Thoracic aorta (tissue), 2 donors: Measurements from ENCODE around the gene LCN2. TPM values are rescaled to one million over a fixed set of nuclear protein-coding genes. Genes with fewer than 3 reads are reported as not detected.

Source experiments
- ATAC-seq: fragments of 150-250 bp; one replicate; pipeline ENCODE4 v1.8.0; 2017; ENCODE audit warnings: low read depth; ENCODE audit not compliant: insufficient number of reproducible peaks, low FRiP score
- DNase-seq: peaks from one replicate; pipeline ENCODE4 v3.0.0-alpha.2; 2020; ENCODE audit warnings: low spot score
- H3K27ac ChIP-seq, 2 donors: fragments of 200-600 bp; sonication (generic); 1 replicate in 1 of 2; 2 replicates in 1 of 2; pipeline ENCODE4 v1.5.1; 2016; ENCODE audit warnings: mild to moderate bottlenecking in 2 of 2, moderate library complexity in 2 of 2
- H3K27me3 ChIP-seq: fragments of 200-600 bp; sonication (generic); replicated peaks from 2 replicates; pipeline ENCODE4 v1.6.0; 2016; ENCODE audit warnings: mild to moderate bottlenecking; ENCODE audit not compliant: insufficient read depth
- H3K36me3 ChIP-seq: fragments of 200-600 bp; sonication (generic); one replicate; pipeline ENCODE4 v1.5.1; 2016
- H3K4me1 ChIP-seq, 2 donors: fragments of 200-600 bp; sonication (generic); 1 replicate in 1 of 2; 2 replicates in 1 of 2; pipeline versions ENCODE4 v1.5.1 to v1.6.0; 2016; ENCODE audit warnings: low read depth in 2 of 2, mild to moderate bottlenecking in 1 of 2; ENCODE audit not compliant: control insufficient read depth in 1 of 2
- H3K4me3 ChIP-seq: fragments of 200-600 bp; sonication (generic); 2 replicates; pipeline ENCODE4 v1.5.1; 2016; ENCODE audit warnings: mild to moderate bottlenecking
- H3K9me3 ChIP-seq: fragments of 200-600 bp; sonication (generic); 2 replicates; pipeline ENCODE4 v1.5.1; 2016
- total RNA-seq, 2 donors: library from RNA; depleted of rRNA; stranded (reverse); fragments of >200 nt; gene quantifications; one replicate each; pipeline versions ENCODE4 v1.1.0 to v1.2.3, GENCODE V29; 2016
- TF ChIP-seq, protein P1 (sequence below): fragments of 200-600 bp; sonication (generic); IDR thresholded peaks from one replicate; pipeline ENCODE4 v1.5.1; 2019; ENCODE audit warnings: antibody characterized with exemption

The LCN2 gene
- total RNA-seq, 2 donors from 2014 or later = not detected

DNA sequence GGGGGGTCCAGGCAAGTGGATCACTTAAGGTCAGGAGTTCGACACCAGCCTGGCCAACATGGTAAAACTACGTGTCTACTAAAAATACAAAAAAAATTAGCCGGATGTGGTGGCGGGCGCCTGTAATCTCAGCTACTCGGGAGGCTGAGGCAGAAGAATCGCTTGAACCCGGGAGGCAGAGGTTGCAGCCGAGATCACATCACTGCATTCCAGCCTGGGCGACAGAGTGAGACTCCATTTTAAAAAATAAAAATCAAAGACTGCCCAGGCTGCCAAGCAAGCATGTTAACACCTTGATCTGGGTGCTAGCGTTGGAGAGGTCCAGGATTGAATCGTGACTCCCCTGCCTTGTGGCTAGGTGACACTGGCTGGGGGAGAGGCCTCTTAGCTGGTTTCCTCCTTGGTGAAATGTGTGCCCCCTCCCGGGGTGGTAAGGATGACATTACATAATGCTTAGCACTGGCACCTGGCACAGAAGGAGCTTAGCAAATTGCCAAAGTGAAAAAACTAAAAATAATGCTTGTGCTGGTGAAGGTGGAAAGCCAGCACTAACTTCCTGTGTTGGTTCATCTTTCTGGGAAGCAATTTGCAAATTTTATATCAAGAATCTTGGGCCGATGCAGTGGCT lies 44.3 kb downstream of the LCN2 start:
- no peak for DNase-seq
- TF ChIP-seq, protein P1, sequence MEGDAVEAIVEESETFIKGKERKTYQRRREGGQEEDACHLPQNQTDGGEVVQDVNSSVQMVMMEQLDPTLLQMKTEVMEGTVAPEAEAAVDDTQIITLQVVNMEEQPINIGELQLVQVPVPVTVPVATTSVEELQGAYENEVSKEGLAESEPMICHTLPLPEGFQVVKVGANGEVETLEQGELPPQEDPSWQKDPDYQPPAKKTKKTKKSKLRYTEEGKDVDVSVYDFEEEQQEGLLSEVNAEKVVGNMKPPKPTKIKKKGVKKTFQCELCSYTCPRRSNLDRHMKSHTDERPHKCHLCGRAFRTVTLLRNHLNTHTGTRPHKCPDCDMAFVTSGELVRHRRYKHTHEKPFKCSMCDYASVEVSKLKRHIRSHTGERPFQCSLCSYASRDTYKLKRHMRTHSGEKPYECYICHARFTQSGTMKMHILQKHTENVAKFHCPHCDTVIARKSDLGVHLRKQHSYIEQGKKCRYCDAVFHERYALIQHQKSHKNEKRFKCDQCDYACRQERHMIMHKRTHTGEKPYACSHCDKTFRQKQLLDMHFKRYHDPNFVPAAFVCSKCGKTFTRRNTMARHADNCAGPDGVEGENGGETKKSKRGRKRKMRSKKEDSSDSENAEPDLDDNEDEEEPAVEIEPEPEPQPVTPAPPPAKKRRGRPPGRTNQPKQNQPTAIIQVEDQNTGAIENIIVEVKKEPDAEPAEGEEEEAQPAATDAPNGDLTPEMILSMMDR = no peak
- Histone ChIP-seq H3K27me3 (no peaks in the 10 kb centered on the region), H3K27ac (peak overlapping the region; percentile 89 to 92), H3K4me1 (peaks cover 11 to 14% of the 10 kb centered on the region in 2 donors), H3K9me3 (no peaks in the 10 kb centered on the region), H3K36me3 (peaks cover 5% of the 10 kb centered on the region), H3K4me3 (peak overlapping the region; percentile 92)
- ATAC-seq = no peak

DNA sequence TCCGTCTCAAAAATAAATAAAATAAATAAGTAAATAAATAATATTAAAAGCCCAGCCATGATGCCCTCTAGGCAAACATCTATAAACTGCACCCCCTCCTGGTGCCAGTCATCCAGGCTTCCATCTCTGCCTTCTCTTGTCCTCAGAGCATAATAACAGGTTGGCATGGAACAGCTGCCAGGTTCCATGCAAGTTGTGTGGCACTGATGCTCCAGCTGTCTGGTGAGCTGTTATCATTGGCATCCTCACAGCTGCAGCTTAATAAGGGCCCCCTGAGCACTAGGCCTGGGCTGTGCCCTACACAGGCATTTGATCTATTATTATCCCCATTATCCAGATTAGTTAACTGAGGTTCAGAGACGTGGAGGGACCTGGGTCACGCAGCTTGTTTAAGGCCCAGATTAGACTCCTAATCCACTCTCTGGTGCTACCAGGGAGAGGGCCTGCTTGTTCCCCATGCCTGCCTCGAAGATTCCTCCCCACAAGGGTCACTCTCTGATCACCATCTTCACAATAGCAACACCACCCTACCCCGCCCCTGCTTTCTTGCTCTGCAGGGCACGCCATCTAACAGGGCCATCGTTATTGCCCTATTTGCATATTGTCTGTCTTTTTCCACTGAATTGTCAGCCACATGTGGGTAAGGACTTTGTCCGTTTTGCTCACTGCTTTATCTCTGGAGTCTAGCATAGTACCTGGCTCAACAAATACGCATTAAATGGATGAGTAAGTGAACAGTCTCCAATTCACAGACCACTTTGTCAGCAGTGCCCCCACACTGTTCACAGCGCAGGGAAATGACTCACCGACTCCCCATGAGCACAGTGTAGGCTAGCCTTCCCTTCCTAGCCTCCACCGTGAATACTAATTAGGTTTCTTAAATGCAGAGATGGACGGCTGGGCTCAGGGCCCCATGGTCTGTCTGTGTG lies 52.5 kb downstream of the LCN2 start:
- H3K36me3 ChIP-seq = no peaks in the 10 kb centered on the region
- no peak overlapping the region for H3K4me3 ChIP-seq
- ATAC-seq (no peak), DNase-seq (no peak)
- peaks cover 8% of the 10 kb centered on the region for H3K27me3 ChIP-seq
- H3K9me3 ChIP-seq = no peaks in the 10 kb centered on the region
- no peak overlapping the region for H3K27ac ChIP-seq
- H3K4me1 ChIP-seq = peaks cover 7 to 11% of the 10 kb centered on the region in 2 donors
- TF ChIP-seq, protein P1 = no peak

DNA sequence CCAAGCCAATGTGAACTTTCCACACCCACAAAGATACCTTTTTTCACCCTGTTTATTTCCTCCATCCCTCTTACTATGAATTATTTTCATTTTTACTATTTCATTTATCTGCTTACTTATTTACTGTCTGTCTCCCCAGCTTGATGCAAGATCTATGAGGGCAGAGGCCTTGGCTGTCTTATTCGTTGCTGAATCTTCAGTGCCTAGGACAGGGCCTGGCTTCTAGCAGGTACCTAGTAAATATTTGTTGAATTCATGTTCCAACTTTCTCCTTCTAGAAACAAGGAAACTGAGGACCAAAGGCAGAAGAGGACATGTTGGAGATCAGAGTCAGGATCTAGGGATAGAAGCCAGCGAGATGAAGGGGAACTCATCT lies 53.4 kb downstream of the LCN2 start:
- ATAC-seq (no peak), DNase-seq (no peak)
- Histone ChIP-seq H3K27ac (no peak overlapping the region), H3K27me3 (peaks cover 8% of the 10 kb centered on the region), H3K36me3 (no peaks in the 10 kb centered on the region), H3K4me1 (peaks cover 7 to 11% of the 10 kb centered on the region in 2 donors), H3K9me3 (no peaks in the 10 kb centered on the region), H3K4me3 (peak overlapping the region; percentile 72)
- TF ChIP-seq, protein P1 = no peak

Other genes starting within 250 kb of the LCN2 start
- gene ST6GALNAC6, start 249.8 kb upstream of the LCN2 start, total RNA-seq = 100 to 1,000 TPM; 140 to 221 TPM
- gene ST6GALNAC4, start 232.4 kb upstream of the LCN2 start, total RNA-seq = 10 to 100 TPM; 45.0 to 61.2 TPM
- 1 to 10 TPM; 6.0 to 8.8 TPM for gene PIP5KL1, start 218.7 kb upstream of the LCN2 start, total RNA-seq
- gene DPM2, start 211.6 kb upstream of the LCN2 start, total RNA-seq = 10 to 100 TPM; 18.8 to 26.0 TPM
- 10 to 100 TPM; 20.4 to 26.5 TPM for gene EEIG1, start 168.5 kb upstream of the LCN2 start, total RNA-seq
- gene NAIF1, start 82.1 kb upstream of the LCN2 start, total RNA-seq = 10 to 100 TPM; 11.8 to 21.0 TPM
- gene SLC25A25, start 81.2 kb upstream of the LCN2 start, total RNA-seq = 10 to 100 TPM; 30.1 to 33.9 TPM
- gene PTGES2, start 21.7 kb upstream of the LCN2 start, total RNA-seq = 10 to 100 TPM; 57.9 to 66.0 TPM
- 100 to 1,000 TPM; 208 to 329 TPM for gene BBLN, start 10.8 kb downstream of the LCN2 start, total RNA-seq
- gene CIZ1, start 42.1 kb downstream of the LCN2 start, total RNA-seq = 10 to 100 TPM; 68.0 to 86.0 TPM
- 1 to 10 TPM; 7.2 to 9.7 TPM for gene DNM1, start 53.9 kb downstream of the LCN2 start, total RNA-seq
- gene GOLGA2, start 126.6 kb downstream of the LCN2 start, total RNA-seq = 100 to 1,000 TPM; 115 to 141 TPM
- gene SWI5, start 126.8 kb downstream of the LCN2 start, total RNA-seq = 10 to 100 TPM; 12.0 to 26.8 TPM
- 1 to 10 TPM; 7.4 to 8.4 TPM for gene TRUB2, start 173.0 kb downstream of the LCN2 start, total RNA-seq
- gene COQ4, start 173.4 kb downstream of the LCN2 start, total RNA-seq = 10 to 100 TPM; 28.7 to 40.1 TPM
- 10 to 100 TPM; 20.9 to 36.8 TPM for gene SLC27A4, start 191.1 kb downstream of the LCN2 start, total RNA-seq
- 10 to 100 TPM; 25.3 to 71.8 TPM for gene URM1, start 221.9 kb downstream of the LCN2 start, total RNA-seq